HCT116 (cell line): ENCODE measurements around the gene MICALL2. TPM values are rescaled to one million over a fixed set of nuclear protein-coding genes. Genes with fewer than 3 reads are reported as not detected.

Source experiments
- ATAC-seq: fragments of 200-7000 bp; cut with Tn5 transposase; 2 replicates; pipeline ENCODE4 v1.9.1; 2020; ENCODE audit warnings: mild to moderate bottlenecking, moderate library complexity
- BruUV-seq: library from RNA; stranded (reverse); fragments of 400-500 nt; replicated peaks from 2 replicates; lab custom pipeline; 2021; lab: Mats Ljungman, UMichigan
- CTCF ChIA-PET: fragments of 300-600 bp; sonication (Branson Sonifier 250); formaldehyde crosslinking; loops from one replicate; lab custom pipeline; 2021; ENCODE audit warnings: antibody characterized with exemption; lab: Charles Lee
- POLR2A ChIA-PET: fragments of 300-600, 350-600 bp; sonication (Branson Sonifier 250); formaldehyde crosslinking; loops from one replicate; lab custom pipeline; 2021; ENCODE audit warnings: antibody characterized with exemption; lab: Charles Lee
- RAD21 ChIA-PET, 2 experiments: fragments of 300-600 bp; sonication (Branson Sonifier 250); formaldehyde crosslinking; loops; one replicate each; lab custom pipeline; 2023; ENCODE audit warnings: low total read pairs in 2 of 2; ENCODE audit not compliant: uncharacterized antibody in 2 of 2, unreplicated experiment in 2 of 2, low non-redundant PET in 1 of 2; lab: Charles Lee
- DNase-seq: peaks from one replicate; pipeline ENCODE4 v3.0.0-alpha.2; 2010; ENCODE audit warnings: low read depth, low spot score
- H2AFZ ChIP-seq: fragments of 200-600 bp; shearing (Covaris generic), sonication (generic); 2 replicates; pipeline ENCODE4 v1.6.1; 2017; ENCODE audit warnings: low read depth, mixed run types, mixed read lengths, antibody characterized with exemption, low read length; ENCODE audit not compliant: poor library complexity, severe bottlenecking
- H3K27ac ChIP-seq: 2 replicates; pipeline ENCODE4 v1.5.1; 2012; ENCODE audit warnings: low read depth, low read length
- H3K27me3 ChIP-seq: fragments of 200-600 bp; sonication (generic); 2 replicates; pipeline ENCODE4 v1.6.1; 2016; ENCODE audit warnings: mixed run types, low read length, mixed read lengths; ENCODE audit not compliant: insufficient read depth
- H3K36me3 ChIP-seq, 2 experiments: fragments of 200-500 bp in 1 of 2; fragments of 200-600 bp in 1 of 2; sonication (Bioruptor generic) in 1 of 2; sonication (generic) in 1 of 2; 2 replicates each; pipeline versions ENCODE4 v1.5.1 to v1.6.1; 2014 to 2016; ENCODE audit warnings: low read length in 2 of 2, inconsistent platforms in 1 of 2, mixed read lengths in 1 of 2, mixed run types in 1 of 2; ENCODE audit not compliant: insufficient read depth in 2 of 2, control insufficient read depth in 1 of 2
- H3K4me1 ChIP-seq, 2 experiments: fragments of 200-600 bp in 1 of 2; sonication (generic) in 1 of 2; 2 replicates each; pipeline versions ENCODE4 v1.5.1 to v1.6.1; 2012 to 2017; ENCODE audit warnings: low read length in 2 of 2, inconsistent platforms in 1 of 2, mild to moderate bottlenecking in 1 of 2, mixed read lengths in 1 of 2, mixed run types in 1 of 2, moderate library complexity in 1 of 2; ENCODE audit not compliant: insufficient read depth in 2 of 2, control insufficient read depth in 1 of 2
- H3K4me2 ChIP-seq: fragments of 200-600 bp; sonication (generic); 2 replicates; pipeline ENCODE4 v1.6.1; 2017; ENCODE audit warnings: mixed run types, low read length, mixed read lengths
- H3K4me3 ChIP-seq, 2 experiments: fragments of 200-600 bp in 1 of 2; sonication (generic) in 1 of 2; replicated peaks in 1 of 2; 2 replicates each; pipeline ENCODE4 v1.5.1; 2011 to 2016; ENCODE audit warnings: low read length in 2 of 2, control low read depth in 1 of 2, low read depth in 1 of 2, mild to moderate bottlenecking in 1 of 2, mixed read lengths in 1 of 2, mixed run types in 1 of 2
- H3K79me2 ChIP-seq: fragments of 200-600 bp; sonication (generic); 2 replicates; pipeline ENCODE4 v1.6.1; 2017; ENCODE audit warnings: mild to moderate bottlenecking, mixed run types, low read length, moderate library complexity, mixed read lengths; ENCODE audit not compliant: insufficient read depth
- H3K9ac ChIP-seq: fragments of 200-600 bp; sonication (generic); 2 replicates; pipeline ENCODE4 v1.6.1; 2016; ENCODE audit warnings: low read length, mixed read lengths
- H3K9me2 ChIP-seq: fragments of 200-600 bp; sonication (generic), shearing (Covaris generic); 2 replicates; pipeline ENCODE4 v1.6.1; 2017; ENCODE audit warnings: mixed run types, mild to moderate bottlenecking, moderate library complexity; ENCODE audit not compliant: insufficient read depth
- H3K9me3 ChIP-seq, 2 experiments: fragments of 200-500 bp in 1 of 2; fragments of 200-600 bp in 1 of 2; sonication (Bioruptor generic) in 1 of 2; sonication (generic) in 1 of 2; 2 replicates each; pipeline ENCODE4 v1.6.1; 2014 to 2017; ENCODE audit warnings: low read length in 2 of 2, mixed read lengths in 2 of 2, inconsistent platforms in 1 of 2, low read depth in 1 of 2, mild to moderate bottlenecking in 1 of 2, mixed run types in 1 of 2, moderate library complexity in 1 of 2; ENCODE audit not compliant: control insufficient read depth in 1 of 2, insufficient read depth in 1 of 2
- H4K20me1 ChIP-seq: fragments of 200-600 bp; sonication (generic), shearing (Covaris generic); 2 replicates; pipeline ENCODE4 v1.6.1; 2017; ENCODE audit warnings: mixed run types, mild to moderate bottlenecking, moderate library complexity; ENCODE audit not compliant: insufficient read depth
- ATF3 ChIP-seq: IDR thresholded peaks from 2 replicates; pipeline ENCODE4 v1.6.1; 2012
- CBX3 ChIP-seq: IDR thresholded peaks from 2 replicates; pipeline ENCODE4 v1.6.1; 2012; ENCODE audit warnings: low read depth
- CEBPB ChIP-seq: IDR thresholded peaks from 2 replicates; pipeline ENCODE4 v1.6.1; 2012; ENCODE audit warnings: low read depth
- ELF1 ChIP-seq: IDR thresholded peaks from 2 replicates; pipeline ENCODE4 v1.6.1; 2012; ENCODE audit warnings: low read depth, borderline replicate concordance
- EZH2 ChIP-seq: fragments of 200-600 bp; sonication (generic); IDR thresholded peaks from 2 replicates; pipeline ENCODE4 v1.6.1; 2017; ENCODE audit warnings: antibody characterized with exemption, mixed run types
- FOSL1 ChIP-seq: IDR thresholded peaks from 2 replicates; pipeline ENCODE4 v1.6.1; 2012; ENCODE audit warnings: low read depth
- JUND ChIP-seq: IDR thresholded peaks from 2 replicates; pipeline ENCODE4 v1.6.1; 2012
- MAX ChIP-seq: IDR thresholded peaks from 2 replicates; pipeline ENCODE4 v1.6.1; 2012
- POLR2AphosphoS5 ChIP-seq: IDR thresholded peaks from 2 replicates; pipeline ENCODE4 v1.6.1; 2011; ENCODE audit warnings: mild to moderate bottlenecking, low read depth, low read length, moderate library complexity
- RAD21 ChIP-seq: IDR thresholded peaks from 2 replicates; pipeline ENCODE4 v1.6.1; 2012; ENCODE audit warnings: low read depth, mild to moderate bottlenecking
- SIN3A ChIP-seq: IDR thresholded peaks from 2 replicates; pipeline ENCODE4 v1.6.1; 2012; ENCODE audit warnings: low read depth
- SRF ChIP-seq: IDR thresholded peaks from 2 replicates; pipeline ENCODE4 v1.6.1; 2012; ENCODE audit warnings: low read depth
- YY1 ChIP-seq: IDR thresholded peaks from 2 replicates; pipeline ENCODE4 v1.6.1; 2011; ENCODE audit warnings: low read length, low read depth, moderate library complexity, mild to moderate bottlenecking; ENCODE audit not compliant: insufficient replicate concordance; ENCODE audit errors: extremely low read depth
- ZBTB33 ChIP-seq: IDR thresholded peaks from 2 replicates; pipeline ENCODE4 v1.6.1; 2011; ENCODE audit warnings: mild to moderate bottlenecking, low read length, moderate library complexity; ENCODE audit not compliant: insufficient replicate concordance; ENCODE audit errors: extremely low read depth
- ZFX ChIP-seq: fragments of 450-650 bp; IDR thresholded peaks from 2 replicates; pipeline ENCODE4 v1.6.1; 2017
- intact Hi-C: fragments of 100-400 bp; cut with micrococcal nuclease; formaldehyde crosslinking; loops from 2 replicates; pipeline ENCODE4 v1.10.0; 2022
- total RNA-seq: library from RNA; stranded (reverse); gene quantifications from one replicate; pipeline ENCODE4 v1.2.1, GENCODE V29; 2021; ENCODE audit not compliant: unreplicated experiment
- TF ChIP-seq, protein P1 (sequence below), 3 experiments: fragments of 200-600 bp in 1 of 3; sonication (generic) in 1 of 3; IDR thresholded peaks in 2 of 3; conservative IDR thresholded peaks in 1 of 3; 2 replicates each; pipeline ENCODE4 v1.5.1; 2012 to 2017; ENCODE audit warnings: low read depth in 2 of 3, low read length in 2 of 3, antibody characterized with exemption in 1 of 3, borderline replicate concordance in 1 of 3, control low read depth in 1 of 3, mild to moderate bottlenecking in 1 of 3, mixed read lengths in 1 of 3, mixed run types in 1 of 3, moderate library complexity in 1 of 3; ENCODE audit not compliant: insufficient read depth in 1 of 3

MICALL2 gene
- total RNA-seq, 1 experiment from 2014 or later = 60.7 TPM

DNA sequence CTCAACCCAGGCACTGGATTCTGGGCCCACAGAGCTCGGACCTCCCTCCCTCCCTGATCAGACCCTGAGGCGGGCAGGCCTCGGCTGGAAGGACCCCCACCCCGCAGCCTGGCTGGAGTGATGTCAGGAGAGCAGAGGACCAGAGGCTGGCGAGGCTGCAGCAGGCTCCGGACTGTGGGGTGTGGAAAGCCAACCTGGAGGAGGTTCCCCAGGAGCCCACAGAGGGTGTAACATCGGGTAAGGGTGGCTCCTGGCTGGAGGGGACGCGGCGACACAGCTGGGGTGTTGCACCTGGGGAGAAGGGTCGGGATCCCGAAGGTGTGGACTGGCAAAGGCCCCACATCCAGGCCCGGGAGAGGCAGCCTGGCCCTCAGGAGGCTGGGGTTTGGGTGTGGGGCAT is 8.9 kb upstream of the MICALL2 start:
- Histone ChIP-seq H4K20me1 (no peaks in the 10 kb centered on the region), H2AFZ (no peak overlapping the region), H3K27ac (no peak overlapping the region; the same call in 1 of the 2 replicates), H3K9me2 (no peaks in the 10 kb centered on the region), H3K9me3 (no peaks in the 10 kb centered on the region), H3K4me1 (peaks cover 24 to 25% of the 10 kb centered on the region in 2 experiments), H3K79me2 (no peaks in the 10 kb centered on the region), H3K9ac (no peak overlapping the region), H3K27me3 (no peaks in the 10 kb centered on the region), H3K36me3 (no peaks in the 10 kb centered on the region; a peak in 3 of 4 replicates), H3K4me2 (no peak overlapping the region), H3K4me3 (no peak overlapping the region)
- CTCF ChIA-PET = no interaction called here
- RAD21 ChIA-PET = no interaction called here
- BruUV-seq = no TSS peak
- no peak for TF ChIP-seq FOSL1
- TF ChIP-seq EZH2 = no peak
- TF ChIP-seq SIN3A = no peak
- TF ChIP-seq SRF = no peak
- no peak for TF ChIP-seq ZBTB33
- no peak for TF ChIP-seq ATF3
- no peak for TF ChIP-seq CEBPB
- TF ChIP-seq MAX = no peak
- no peak for TF ChIP-seq ZFX
- TF ChIP-seq JUND = no peak
- TF ChIP-seq, protein P1, sequence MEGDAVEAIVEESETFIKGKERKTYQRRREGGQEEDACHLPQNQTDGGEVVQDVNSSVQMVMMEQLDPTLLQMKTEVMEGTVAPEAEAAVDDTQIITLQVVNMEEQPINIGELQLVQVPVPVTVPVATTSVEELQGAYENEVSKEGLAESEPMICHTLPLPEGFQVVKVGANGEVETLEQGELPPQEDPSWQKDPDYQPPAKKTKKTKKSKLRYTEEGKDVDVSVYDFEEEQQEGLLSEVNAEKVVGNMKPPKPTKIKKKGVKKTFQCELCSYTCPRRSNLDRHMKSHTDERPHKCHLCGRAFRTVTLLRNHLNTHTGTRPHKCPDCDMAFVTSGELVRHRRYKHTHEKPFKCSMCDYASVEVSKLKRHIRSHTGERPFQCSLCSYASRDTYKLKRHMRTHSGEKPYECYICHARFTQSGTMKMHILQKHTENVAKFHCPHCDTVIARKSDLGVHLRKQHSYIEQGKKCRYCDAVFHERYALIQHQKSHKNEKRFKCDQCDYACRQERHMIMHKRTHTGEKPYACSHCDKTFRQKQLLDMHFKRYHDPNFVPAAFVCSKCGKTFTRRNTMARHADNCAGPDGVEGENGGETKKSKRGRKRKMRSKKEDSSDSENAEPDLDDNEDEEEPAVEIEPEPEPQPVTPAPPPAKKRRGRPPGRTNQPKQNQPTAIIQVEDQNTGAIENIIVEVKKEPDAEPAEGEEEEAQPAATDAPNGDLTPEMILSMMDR (IDR thresholded peaks at IDR 0.05 in 2 of 3, conservative IDR thresholded peaks at IDR 0.05 in 1 of 3; ENCODE audit: borderline replicate concordance in 1 of 3, insufficient read depth in 1 of 3, low read depth in 2 of 3, low read length in 2 of 3) = no peak
- no peak for TF ChIP-seq ELF1
- no peak for TF ChIP-seq CBX3
- no peak for TF ChIP-seq POLR2AphosphoS5
- TF ChIP-seq YY1 = no peak
- TF ChIP-seq RAD21 = no peak
- POLR2A ChIA-PET = no interaction called here
- no peak for ATAC-seq
- intact Hi-C loops = no loop called here
- DNase-seq = no peak
